ENCODE measurements around the gene LLGL2. TPM values are rescaled to one million over a fixed set of nuclear protein-coding genes. Genes with fewer than 3 reads are reported as not detected.

The LLGL2 gene
- total RNA-seq, 1 donor from 2014 or later = 0.82 TPM

- FAIRE-seq (no peak), DNase-seq (ENCODE audit: low spot score in 2 of 2) (no peak)
Measured at GRCh38 chr17:75490953-75491649, 34.4 kb upstream of the LLGL2 start.

- DNase-seq (ENCODE audit: low spot score in 2 of 2) = no peak
- no peak for FAIRE-seq
Measured at GRCh38 chr17:75491680-75492079, 33.8 kb upstream of the LLGL2 start.

- DNase-seq (ENCODE audit: low spot score in 2 of 2) = no peak
Measured at GRCh38 chr17:75492555-75493168, 32.8 kb upstream of the LLGL2 start.

GRCh38 chr17:75493476-75494129, 31.9 kb upstream of the LLGL2 start:
- no peak for DNase-seq (ENCODE audit: low spot score in 2 of 2)
- FAIRE-seq = no peak

More at GRCh38 chr17:75492555-75493168, 32.8 kb upstream of the LLGL2 start:
- no peak for FAIRE-seq

GRCh38 chr17:75494326-75494877, 31.1 kb upstream of the LLGL2 start:
- FAIRE-seq = no peak

GRCh38 chr17:75496005-75496404, 29.5 kb upstream of the LLGL2 start:
- DNase-seq (ENCODE audit: low spot score in 2 of 2) (no peak), FAIRE-seq (no peak)

More at GRCh38 chr17:75494326-75494877, 31.1 kb upstream of the LLGL2 start:
- no peak for DNase-seq (ENCODE audit: low spot score in 2 of 2)

GRCh38 chr17:75498039-75498725, 27.3 kb upstream of the LLGL2 start:
- no peak for DNase-seq (ENCODE audit: low spot score in 2 of 2)
- FAIRE-seq = no peak

- DNase-seq (ENCODE audit: low spot score in 2 of 2) = no peak
- FAIRE-seq = no peak
Measured at GRCh38 chr17:75498726-75499213, 26.7 kb upstream of the LLGL2 start.

- DNase-seq (ENCODE audit: low spot score in 2 of 2) (no peak), FAIRE-seq (no peak)
Measured at GRCh38 chr17:75499313-75500022, 26.0 kb upstream of the LLGL2 start.

- FAIRE-seq = no peak
- DNase-seq (ENCODE audit: low spot score in 2 of 2) = no peak
Measured at GRCh38 chr17:75500419-75501216, 24.9 kb upstream of the LLGL2 start.

- FAIRE-seq = no peak
- peak; percentile 80 to 85 for DNase-seq (ENCODE audit: low spot score in 2 of 2)
Measured at GRCh38 chr17:75501378-75502071, 24.0 kb upstream of the LLGL2 start.

GRCh38 chr17:75502072-75502720, 23.3 kb upstream of the LLGL2 start:
- FAIRE-seq (no peak), DNase-seq (ENCODE audit: low spot score in 2 of 2) (no peak)

- DNase-seq (ENCODE audit: low spot score in 2 of 2) (no peak), FAIRE-seq (no peak)
Measured at GRCh38 chr17:75502721-75503329, 22.7 kb upstream of the LLGL2 start.

- DNase-seq (ENCODE audit: low spot score in 2 of 2) = no peak
- no peak for FAIRE-seq
Measured at GRCh38 chr17:75503337-75503950, 22.1 kb upstream of the LLGL2 start.

- no peak for DNase-seq (ENCODE audit: low spot score in 2 of 2)
- no peak for FAIRE-seq
Measured at GRCh38 chr17:75503976-75504346, 21.5 kb upstream of the LLGL2 start.

- FAIRE-seq (no peak), DNase-seq (ENCODE audit: low spot score in 2 of 2) (no peak)
Measured at GRCh38 chr17:75504347-75505151, 20.9 kb upstream of the LLGL2 start.

GRCh38 chr17:75505152-75505409, 20.4 kb upstream of the LLGL2 start:
- no peak for FAIRE-seq
- no peak for DNase-seq (ENCODE audit: low spot score in 2 of 2)
